HepG2 (cell line): Measurements from ENCODE around the gene SUDS3.

Source experiments
- HCFC1 ChIP-seq: fragments of 150-350 bp; IDR thresholded peaks from 2 replicates; pipeline ENCODE4 v1.6.1; 2014; ENCODE audit warnings: low read depth, low read length
- TF ChIP-seq, protein P1 (sequence below): sonication (generic); formaldehyde crosslinking; IDR thresholded peaks from 2 replicates; pipeline ENCODE4 v1.5.0; 2020; ENCODE audit warnings: mild to moderate bottlenecking, missing genetic modification reagents, moderate library complexity

DNA sequence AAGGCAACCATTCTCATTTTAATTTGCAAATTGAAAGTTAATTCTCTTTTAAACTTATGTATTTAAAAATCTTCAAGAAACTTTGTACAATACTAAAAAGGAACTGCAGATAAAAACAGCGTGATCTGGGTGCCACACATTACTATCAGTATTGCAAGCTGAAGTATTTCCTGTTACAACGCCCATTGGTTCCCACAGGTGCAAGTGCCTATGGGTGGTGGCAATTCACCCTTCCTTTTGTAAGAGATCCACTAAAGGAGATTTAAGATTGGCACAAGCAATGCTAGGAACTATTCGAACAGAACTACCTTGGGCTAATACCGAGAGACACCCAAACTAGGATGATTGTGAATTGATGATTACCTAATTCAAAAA, 16.8 kb upstream of the SUDS3 start:
- TF ChIP-seq, protein P1, sequence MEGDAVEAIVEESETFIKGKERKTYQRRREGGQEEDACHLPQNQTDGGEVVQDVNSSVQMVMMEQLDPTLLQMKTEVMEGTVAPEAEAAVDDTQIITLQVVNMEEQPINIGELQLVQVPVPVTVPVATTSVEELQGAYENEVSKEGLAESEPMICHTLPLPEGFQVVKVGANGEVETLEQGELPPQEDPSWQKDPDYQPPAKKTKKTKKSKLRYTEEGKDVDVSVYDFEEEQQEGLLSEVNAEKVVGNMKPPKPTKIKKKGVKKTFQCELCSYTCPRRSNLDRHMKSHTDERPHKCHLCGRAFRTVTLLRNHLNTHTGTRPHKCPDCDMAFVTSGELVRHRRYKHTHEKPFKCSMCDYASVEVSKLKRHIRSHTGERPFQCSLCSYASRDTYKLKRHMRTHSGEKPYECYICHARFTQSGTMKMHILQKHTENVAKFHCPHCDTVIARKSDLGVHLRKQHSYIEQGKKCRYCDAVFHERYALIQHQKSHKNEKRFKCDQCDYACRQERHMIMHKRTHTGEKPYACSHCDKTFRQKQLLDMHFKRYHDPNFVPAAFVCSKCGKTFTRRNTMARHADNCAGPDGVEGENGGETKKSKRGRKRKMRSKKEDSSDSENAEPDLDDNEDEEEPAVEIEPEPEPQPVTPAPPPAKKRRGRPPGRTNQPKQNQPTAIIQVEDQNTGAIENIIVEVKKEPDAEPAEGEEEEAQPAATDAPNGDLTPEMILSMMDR (CRISPR knock-in tag): no peak
- TF ChIP-seq HCFC1: no peak
